AG09319 (cell line): ENCODE results near the gene FXYD3.

Experiments used
- DNase-seq: peaks from one replicate; pipeline ENCODE4 v3.0.0-alpha.2; 2010; ENCODE audit warnings: low read depth; ENCODE audit errors: extremely low read depth
- TF ChIP-seq, protein P1 (sequence below): IDR thresholded peaks from 2 replicates; pipeline ENCODE4 v1.5.1; 2011; ENCODE audit warnings: low read depth, mild to moderate bottlenecking, inconsistent platforms, low read length, moderate library complexity

FXYD3 gene

GRCh38 chr19:35134601-35135242, 19.1 kb downstream of the FXYD3 start, which contains the start of gene LGI4:
Gene LGI4 (minus strand): TSS chr19:35135059. CDS start chr19:35134680, 379 bp downstream.
- no peak for DNase-seq
- TF ChIP-seq, protein P1, sequence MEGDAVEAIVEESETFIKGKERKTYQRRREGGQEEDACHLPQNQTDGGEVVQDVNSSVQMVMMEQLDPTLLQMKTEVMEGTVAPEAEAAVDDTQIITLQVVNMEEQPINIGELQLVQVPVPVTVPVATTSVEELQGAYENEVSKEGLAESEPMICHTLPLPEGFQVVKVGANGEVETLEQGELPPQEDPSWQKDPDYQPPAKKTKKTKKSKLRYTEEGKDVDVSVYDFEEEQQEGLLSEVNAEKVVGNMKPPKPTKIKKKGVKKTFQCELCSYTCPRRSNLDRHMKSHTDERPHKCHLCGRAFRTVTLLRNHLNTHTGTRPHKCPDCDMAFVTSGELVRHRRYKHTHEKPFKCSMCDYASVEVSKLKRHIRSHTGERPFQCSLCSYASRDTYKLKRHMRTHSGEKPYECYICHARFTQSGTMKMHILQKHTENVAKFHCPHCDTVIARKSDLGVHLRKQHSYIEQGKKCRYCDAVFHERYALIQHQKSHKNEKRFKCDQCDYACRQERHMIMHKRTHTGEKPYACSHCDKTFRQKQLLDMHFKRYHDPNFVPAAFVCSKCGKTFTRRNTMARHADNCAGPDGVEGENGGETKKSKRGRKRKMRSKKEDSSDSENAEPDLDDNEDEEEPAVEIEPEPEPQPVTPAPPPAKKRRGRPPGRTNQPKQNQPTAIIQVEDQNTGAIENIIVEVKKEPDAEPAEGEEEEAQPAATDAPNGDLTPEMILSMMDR = no peak

DNA sequence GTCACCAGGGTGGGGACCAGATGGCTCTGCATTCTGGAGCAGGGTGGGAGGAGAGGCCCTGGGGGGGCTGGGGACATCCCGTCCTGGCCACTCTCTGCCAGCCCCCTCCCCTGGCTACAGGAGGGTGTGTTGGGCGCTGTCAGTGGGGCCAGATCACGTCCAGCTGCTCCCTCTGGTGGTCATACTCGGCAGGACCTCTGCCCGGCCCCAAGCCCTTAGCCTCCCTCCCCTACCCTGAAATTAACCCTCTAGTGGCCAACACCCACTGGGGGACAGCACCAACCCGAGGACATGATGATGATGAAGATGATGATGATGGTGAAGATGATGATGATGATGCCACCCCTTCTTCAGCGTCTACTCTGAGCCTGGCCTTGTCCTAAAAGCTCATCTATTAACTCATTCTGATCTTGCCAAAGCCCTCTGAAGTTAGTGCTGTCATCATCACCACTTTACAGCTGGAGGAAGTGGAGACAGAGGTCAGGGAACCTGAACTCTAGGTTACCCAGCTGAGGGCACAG, 19.8 kb downstream of the FXYD3 start:
- no peak for DNase-seq
- TF ChIP-seq, protein P1 = peak; percentile 85

GRCh38 chr19:35136231-35136630, 20.6 kb downstream of the FXYD3 start:
- no peak for DNase-seq
- TF ChIP-seq, protein P1 = no peak

- TF ChIP-seq, protein P1 = no peak
- DNase-seq = no peak
These were observed 21.5 kb downstream of the FXYD3 start for GRCh38 chr19:35136977-35137702.

GRCh38 chr19:35138305-35138892, 22.8 kb downstream of the FXYD3 start, which contains the start of gene FXYD1:
Gene FXYD1 (plus strand): TSS chr19:35138824. CDS start chr19:35140080, 1,256 bp downstream.
- TF ChIP-seq, protein P1 = no peak
- DNase-seq = no peak

GRCh38 chr19:35140207-35140961, 24.8 kb downstream of the FXYD3 start:
- TF ChIP-seq, protein P1 = no peak

More at GRCh38 chr19:35140207-35140961, 24.8 kb downstream of the FXYD3 start:
- no peak for DNase-seq
